ENCODE measurements around the gene MPHOSPH9.

GRCh38 chr12:123134271-123134671 is 98.7 kb downstream of the MPHOSPH9 start:
- TF ChIP-seq CTCF (IDR thresholded peaks at IDR 0.05) (no peak), POLR2A (IDR thresholded peaks at IDR 0.05) (no peak)
